OCI-LY7 (cell line): Measurements from ENCODE around the gene POFUT1. TPM values are rescaled to one million over a fixed set of nuclear protein-coding genes. Genes with fewer than 3 reads are reported as not detected.

ENCODE experiments used
- BruUV-seq: library from RNA; stranded (reverse); fragments of 400-500 nt; replicated peaks from 2 replicates; lab custom pipeline; 2021; lab: Mats Ljungman, UMichigan
- CTCF ChIA-PET: fragments of 300-600 bp; sonication (Branson Sonifier 250); formaldehyde crosslinking; loops from one replicate; lab custom pipeline; 2022; ENCODE audit warnings: antibody characterized with exemption; ENCODE audit not compliant: unreplicated experiment; lab: Charles Lee
- POLR2A ChIA-PET: fragments of 300-600 bp; sonication (Branson Sonifier 250); formaldehyde crosslinking; loops from one replicate; lab custom pipeline; 2022; ENCODE audit warnings: antibody characterized with exemption; lab: Charles Lee
- DNase-seq: peaks from one replicate; pipeline ENCODE4 v3.0.0-alpha.2; 2015; ENCODE audit warnings: low spot score
- H2AFZ ChIP-seq: fragments of 200-600 bp; sonication (generic), shearing (Covaris generic); 2 replicates; pipeline ENCODE4 v1.6.1; 2014; ENCODE audit warnings: mild to moderate bottlenecking, antibody characterized with exemption, low read length, moderate library complexity
- H3K27ac ChIP-seq: fragments of 200-600 bp; sonication (generic); 2 replicates; pipeline ENCODE4 v1.5.1; 2014; ENCODE audit warnings: mixed run types, low read depth, mild to moderate bottlenecking, moderate library complexity, low read length, inconsistent platforms; ENCODE audit not compliant: poor library complexity, severe bottlenecking
- H3K36me3 ChIP-seq: fragments of 200-600 bp; sonication (generic); 2 replicates; pipeline ENCODE4 v1.6.1; 2014; ENCODE audit warnings: mild to moderate bottlenecking, antibody characterized with exemption, low read length, moderate library complexity, mixed read lengths; ENCODE audit not compliant: insufficient read depth
- H3K4me1 ChIP-seq: fragments of 200-600 bp; sonication (generic); 2 replicates; pipeline ENCODE4 v1.5.1; 2014; ENCODE audit warnings: mild to moderate bottlenecking, low read length; ENCODE audit not compliant: insufficient read depth, poor library complexity, severe bottlenecking
- H3K4me2 ChIP-seq: fragments of 200-600 bp; sonication (generic); 2 replicates; pipeline ENCODE4 v1.6.1; 2014; ENCODE audit warnings: mild to moderate bottlenecking, low read length
- H3K4me3 ChIP-seq: fragments of 200-600 bp; sonication (generic); 2 replicates; pipeline ENCODE4 v1.5.1; 2014; ENCODE audit warnings: mild to moderate bottlenecking, low read depth, low read length; ENCODE audit not compliant: poor library complexity, severe bottlenecking
- H3K79me2 ChIP-seq: fragments of 200-600 bp; sonication (generic); 2 replicates; pipeline ENCODE4 v1.6.1; 2016; ENCODE audit warnings: low read depth, mild to moderate bottlenecking, low read length, moderate library complexity, mixed read lengths; ENCODE audit not compliant: insufficient read depth
- H3K9me2 ChIP-seq: fragments of 200-600 bp; sonication (generic); 2 replicates; pipeline ENCODE4 v1.6.1; 2016; ENCODE audit warnings: mild to moderate bottlenecking, low read length, mixed read lengths; ENCODE audit not compliant: insufficient read depth
- H3K9me3 ChIP-seq: fragments of 200-600 bp; sonication (generic); 2 replicates; pipeline ENCODE4 v1.6.1; 2014; ENCODE audit warnings: mild to moderate bottlenecking, mixed run types, low read length, mixed read lengths
- H4K20me1 ChIP-seq: fragments of 200-600 bp; sonication (generic); 2 replicates; pipeline ENCODE4 v1.6.1; 2014; ENCODE audit warnings: mild to moderate bottlenecking, antibody characterized with exemption, low read length, moderate library complexity, mixed read lengths; ENCODE audit not compliant: insufficient read depth
- CTCF ChIP-seq: fragments of 200-600 bp; sonication (generic); conservative IDR thresholded peaks from 2 replicates; pipeline ENCODE4 v1.5.1; 2014; ENCODE audit warnings: mild to moderate bottlenecking, antibody characterized with exemption, low read length, moderate library complexity, mixed read lengths
- EZH2phosphoT487 ChIP-seq: fragments of 200-600 bp; sonication (generic); IDR thresholded peaks from 2 replicates; pipeline ENCODE4 v1.6.1; 2018; ENCODE audit warnings: low read depth, borderline replicate concordance, mild to moderate bottlenecking, mixed run types, antibody characterized with exemption, low read length, moderate library complexity, mixed read lengths
- intact Hi-C: fragments of 100-400 bp; cut with micrococcal nuclease; formaldehyde crosslinking; loops from one replicate; pipeline ENCODE4 v1.10.0; 2022; ENCODE audit not compliant: unreplicated experiment
- total RNA-seq, 2 experiments: library from RNA; depleted of rRNA in 1 of 2; stranded (reverse); fragments of >200 nt in 1 of 2; shearing (Covaris generic) in 1 of 2; gene quantifications; 2 replicates each; pipeline ENCODE4 v1.2.3, GENCODE V29; 2014 to 2022

Gene POFUT1
- total RNA-seq, 2 experiments from 2014 or later = 21.4 to 33.1 TPM

DNA sequence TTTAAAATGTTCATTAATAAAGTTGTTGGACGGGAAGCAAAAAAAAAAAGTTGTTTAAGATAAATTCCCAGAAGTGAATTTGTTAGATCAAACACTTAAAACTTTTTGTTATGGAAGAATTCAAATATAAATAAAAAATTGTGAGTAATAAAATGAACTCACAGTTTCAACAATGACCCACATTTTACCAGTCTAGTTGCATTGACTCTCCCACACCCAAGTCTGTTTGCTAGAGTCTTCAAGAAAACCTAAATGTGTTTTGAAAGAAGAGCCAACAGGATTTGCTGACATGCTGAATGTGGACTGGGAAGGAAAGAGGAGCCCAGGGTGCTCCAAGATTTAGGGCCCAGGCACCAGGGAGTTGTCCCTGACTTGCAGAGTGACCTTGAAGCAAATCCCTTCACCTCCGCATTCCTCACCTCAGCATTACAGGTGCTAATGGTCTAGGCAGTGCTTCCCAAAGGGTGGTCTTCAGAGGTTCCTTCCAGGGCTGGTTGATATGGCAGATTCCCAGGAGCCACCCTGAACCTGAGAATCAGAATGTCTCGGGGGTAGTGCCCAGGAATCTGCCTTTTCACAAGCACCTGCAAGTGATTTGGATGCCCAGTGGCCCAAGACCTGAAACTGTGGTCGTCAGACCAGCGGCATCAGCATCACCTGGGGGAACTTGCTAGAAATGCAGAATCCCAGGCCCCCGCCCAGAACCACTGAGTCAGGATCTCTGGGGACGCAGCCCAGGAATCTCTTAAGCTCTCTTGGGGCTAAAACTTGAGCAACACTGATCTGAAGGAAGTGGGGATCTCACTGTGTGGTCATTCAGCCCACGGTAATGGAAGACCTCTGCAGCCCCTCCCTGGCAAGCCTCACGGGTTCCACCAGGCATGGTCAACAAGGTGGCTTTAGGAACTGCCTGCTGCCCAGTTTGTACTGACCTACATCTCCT lies 31.1 kb downstream of the POFUT1 start:
- Histone ChIP-seq H3K36me3 (peaks cover 39% of the 10 kb centered on the region), H3K4me3 (no peak overlapping the region), H3K79me2 (no peaks in the 10 kb centered on the region), H2AFZ (no peak overlapping the region), H3K4me2 (no peak overlapping the region), H3K27ac (no peak overlapping the region), H4K20me1 (no peaks in the 10 kb centered on the region), H3K9me3 (no peaks in the 10 kb centered on the region), H3K9me2 (no peaks in the 10 kb centered on the region), H3K4me1 (peaks cover 19% of the 10 kb centered on the region)
- intact Hi-C loops = no loop called here
- TF ChIP-seq CTCF (no peak), EZH2phosphoT487 (no peak)
- ChIA-PET POLR2A (no interaction called here), CTCF (no interaction called here)
- DNase-seq = no peak
- BruUV-seq = no TSS peak

DNA sequence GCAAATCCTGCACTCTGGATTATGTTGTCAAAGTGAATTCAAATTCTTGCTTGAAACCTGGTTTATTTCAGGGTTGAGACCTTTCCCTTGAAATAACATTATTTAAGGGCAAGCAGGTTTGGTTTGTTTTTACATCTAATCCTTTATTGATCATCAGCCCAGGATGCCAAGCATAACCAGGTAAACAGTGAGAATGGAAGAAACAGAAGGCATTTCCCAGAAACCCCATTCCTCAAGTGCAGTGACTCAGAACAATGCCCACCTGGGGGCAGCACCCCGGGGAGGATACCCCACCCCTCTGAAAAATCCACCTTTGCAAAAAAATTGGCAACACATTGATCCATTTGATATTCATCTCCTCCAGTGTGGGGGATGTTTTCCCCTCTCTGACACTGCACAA lies 32.5 kb downstream of the POFUT1 start:
- POLR2A ChIA-PET = interaction anchor here (0.6 to 2.1 kb wide), 6 partner anchors 10 to 551 kb away, joined by 3 to 10 read pairs (median 4); no protein-coding TSS in a partner anchor

More for the DNA sequence above, 32.5 kb downstream of the POFUT1 start:
- TF ChIP-seq EZH2phosphoT487 (no peak), CTCF (peak; percentile 66)
- H2AFZ ChIP-seq = no peak overlapping the region
- DNase-seq = no peak
- no peaks in the 10 kb centered on the region for H3K79me2 ChIP-seq
- H3K4me1 ChIP-seq = peaks cover 19% of the 10 kb centered on the region
- no peaks in the 10 kb centered on the region for H3K9me3 ChIP-seq
- BruUV-seq = no TSS peak
- intact Hi-C loops = no loop called here
- H3K4me2 ChIP-seq = peak overlapping the region; percentile 38
- H3K4me3 ChIP-seq = no peak overlapping the region
- no peaks in the 10 kb centered on the region for H4K20me1 ChIP-seq
- H3K9me2 ChIP-seq = no peaks in the 10 kb centered on the region
- CTCF ChIA-PET = interaction anchor here (1.4 kb wide), 1 partner anchor 15 kb away, joined by 3 read pairs; no protein-coding TSS in a partner anchor
- no peak overlapping the region for H3K27ac ChIP-seq
- H3K36me3 ChIP-seq = peaks cover 24% of the 10 kb centered on the region
